Activated CD4-positive, alpha-beta T cell treated with anti-CD3 and anti-CD28 coated beads for 48 hours (primary cell): ENCODE measurements around the gene BLOC1S3.

Experiments
- DNase-seq: peaks from one replicate; pipeline ENCODE4 v3.0.0-alpha.2; 2020

BLOC1S3 gene

DNA sequence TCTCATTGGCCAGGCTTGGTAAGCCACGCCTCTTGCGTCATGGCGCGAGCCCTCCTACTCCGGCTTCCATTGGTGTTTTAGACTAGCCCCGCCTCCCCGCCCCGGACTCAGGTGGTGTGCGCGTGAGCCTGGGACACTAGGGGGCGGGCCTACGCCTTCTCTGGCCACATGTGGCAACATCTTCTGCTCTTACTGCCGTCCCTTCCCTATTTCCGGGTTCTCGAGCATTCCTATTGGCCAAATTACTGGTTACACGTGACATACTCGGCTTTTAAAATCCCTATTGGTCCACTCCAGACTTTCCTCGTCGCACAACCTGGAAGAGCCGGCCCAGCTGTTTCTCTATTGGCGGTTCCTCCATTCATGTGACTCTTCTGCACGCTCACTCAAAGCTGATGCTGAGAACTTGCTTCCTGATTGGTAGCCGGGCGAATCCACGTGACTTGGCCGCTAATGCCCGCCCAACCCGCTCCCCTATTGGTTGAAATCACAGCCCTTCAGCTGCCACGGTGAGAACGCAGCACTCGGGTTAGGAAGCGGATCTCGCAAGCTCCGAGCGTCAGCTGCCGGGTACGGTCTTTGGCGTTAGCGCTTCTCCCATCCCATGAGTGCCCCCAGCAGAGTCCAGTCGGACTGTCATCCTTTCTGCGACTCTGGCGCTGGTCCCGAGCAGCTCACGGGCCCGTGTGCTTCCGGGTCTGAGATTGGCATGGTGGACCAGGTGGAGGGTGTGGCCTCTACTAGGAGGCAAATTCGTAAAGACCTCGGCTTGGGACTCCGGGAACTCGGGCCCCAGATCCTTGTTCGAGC, at the start of gene BLOC1S3:
BLOC1S3 (plus strand) TSS at position 523 of the 810 bp plus-strand sequence. CDS start 513 bp downstream, outside the sequence.
- peak; percentile 100 for DNase-seq

DNA sequence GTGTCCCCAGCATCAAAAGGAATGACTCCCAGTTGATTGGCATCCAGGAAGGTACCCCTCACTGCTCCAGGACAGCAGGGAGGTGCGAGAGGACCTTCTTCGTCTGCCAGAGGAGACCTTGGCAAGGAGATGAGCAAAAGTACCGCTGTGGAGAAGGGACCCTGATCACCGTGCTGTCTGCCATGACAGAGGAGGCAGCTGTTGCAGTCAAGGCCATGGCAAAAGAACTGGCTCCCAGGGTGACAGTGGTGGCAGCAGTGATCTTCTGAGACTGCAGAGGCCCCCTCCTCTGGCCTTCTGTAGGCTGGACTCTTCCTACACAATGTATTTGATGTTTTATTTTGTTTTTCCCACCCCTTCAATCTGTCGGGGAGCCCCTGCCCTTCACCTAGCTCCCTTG, 49.8 kb upstream of the BLOC1S3 start:
- no peak for DNase-seq

GRCh38 chr19:45130236-45130635, 48.3 kb upstream of the BLOC1S3 start:
- DNase-seq = no peak

DNA sequence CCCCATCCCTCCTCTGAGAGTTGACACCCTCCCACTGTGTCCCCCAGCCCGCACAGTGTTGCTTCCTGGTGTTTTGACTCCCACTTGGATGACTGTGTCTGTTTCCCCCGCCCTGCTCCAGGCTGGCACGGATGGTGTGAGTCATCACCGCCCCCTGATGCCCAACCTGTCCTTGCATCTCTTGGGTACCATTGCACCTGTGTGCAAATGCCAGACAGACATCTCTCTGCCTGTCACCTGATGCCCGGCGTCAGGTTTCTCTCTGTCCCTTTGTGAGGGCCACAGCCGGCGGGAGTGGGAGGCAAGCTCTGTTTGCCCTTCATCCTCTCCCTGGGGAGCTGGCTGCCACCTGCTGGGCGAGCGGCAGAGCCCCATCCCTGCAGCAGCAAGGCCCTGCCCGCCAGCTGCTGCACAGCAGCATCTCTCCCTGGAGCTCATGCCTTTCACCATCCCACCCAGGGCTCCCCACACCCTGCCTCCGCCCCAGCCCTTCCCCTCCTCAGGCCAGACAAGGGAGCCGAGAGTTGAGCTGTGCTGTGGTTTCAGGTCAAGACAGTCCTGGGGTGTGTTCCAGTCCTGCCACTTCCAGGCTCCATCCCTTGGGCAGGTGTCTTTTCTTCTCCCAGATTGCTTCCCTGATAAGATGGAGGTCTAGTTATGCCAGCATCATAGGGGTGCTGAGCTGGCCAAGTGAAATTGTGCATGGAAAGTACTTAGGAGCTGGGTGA, 47.5 kb upstream of the BLOC1S3 start:
- peak; percentile 31 for DNase-seq

DNA sequence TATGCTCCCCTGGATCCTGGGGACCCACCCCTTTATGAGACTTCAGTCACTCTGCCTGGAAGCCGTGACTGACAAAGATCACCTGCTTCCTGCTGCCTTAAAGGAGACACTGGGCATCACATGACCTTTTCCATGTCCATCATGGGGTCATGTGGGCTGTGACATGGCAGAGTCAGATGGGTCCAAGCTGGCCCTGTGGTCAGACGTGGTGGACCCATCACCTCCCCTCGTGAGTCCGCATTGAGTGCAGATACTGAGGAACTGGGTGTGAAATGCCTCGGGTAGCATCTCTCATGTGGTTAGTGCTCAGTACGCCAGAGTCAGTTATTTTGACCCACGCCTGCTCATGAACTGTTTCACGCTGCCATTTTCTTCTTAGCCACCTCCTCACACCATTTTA, 44.9 kb upstream of the BLOC1S3 start:
- no peak for DNase-seq

GRCh38 chr19:45135176-45135885, 43.3 kb upstream of the BLOC1S3 start:
- no peak for DNase-seq

GRCh38 chr19:45136507-45137178, 41.9 kb upstream of the BLOC1S3 start:
- DNase-seq = no peak

DNA sequence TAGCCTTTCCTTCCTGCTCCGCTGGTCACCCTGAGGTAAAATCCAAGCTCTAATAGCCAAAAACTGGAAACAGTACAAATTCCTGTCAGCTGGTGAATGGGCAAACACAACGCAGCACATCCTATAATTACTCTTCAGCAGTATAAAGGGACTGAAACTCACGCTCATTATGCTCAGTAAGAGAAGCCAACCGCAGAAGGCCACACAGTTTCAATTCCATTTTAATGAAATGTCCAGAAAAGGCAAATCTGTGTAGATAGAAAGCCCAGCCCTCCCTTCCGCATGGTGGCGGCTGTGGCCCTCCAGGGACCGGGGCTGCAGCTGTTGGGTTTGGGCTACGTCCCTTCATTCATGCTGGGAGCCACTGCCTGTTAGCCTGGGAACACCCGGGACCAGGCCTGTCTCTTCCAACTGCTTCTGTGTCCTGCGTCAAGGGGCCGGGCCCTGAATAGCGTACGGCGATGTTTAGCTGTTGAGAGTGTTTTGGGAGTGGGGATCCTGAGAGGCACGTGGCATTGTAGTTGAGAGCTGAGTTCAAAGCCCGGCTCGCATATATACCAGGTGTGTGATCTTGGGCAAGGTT, 41.3 kb upstream of the BLOC1S3 start:
- DNase-seq = no peak

- DNase-seq = no peak
Measured at GRCh38 chr19:45138303-45138751, 40.3 kb upstream of the BLOC1S3 start.

GRCh38 chr19:45139286-45140143, 39.1 kb upstream of the BLOC1S3 start:
- no peak for DNase-seq

GRCh38 chr19:45140144-45140503, 38.5 kb upstream of the BLOC1S3 start:
- no peak for DNase-seq

GRCh38 chr19:45140533-45140932, 38.1 kb upstream of the BLOC1S3 start:
- DNase-seq = no peak

- DNase-seq = no peak
Measured at GRCh38 chr19:45141203-45141900, 37.2 kb upstream of the BLOC1S3 start.

GRCh38 chr19:45142016-45142725, 36.4 kb upstream of the BLOC1S3 start:
- DNase-seq = no peak

DNA sequence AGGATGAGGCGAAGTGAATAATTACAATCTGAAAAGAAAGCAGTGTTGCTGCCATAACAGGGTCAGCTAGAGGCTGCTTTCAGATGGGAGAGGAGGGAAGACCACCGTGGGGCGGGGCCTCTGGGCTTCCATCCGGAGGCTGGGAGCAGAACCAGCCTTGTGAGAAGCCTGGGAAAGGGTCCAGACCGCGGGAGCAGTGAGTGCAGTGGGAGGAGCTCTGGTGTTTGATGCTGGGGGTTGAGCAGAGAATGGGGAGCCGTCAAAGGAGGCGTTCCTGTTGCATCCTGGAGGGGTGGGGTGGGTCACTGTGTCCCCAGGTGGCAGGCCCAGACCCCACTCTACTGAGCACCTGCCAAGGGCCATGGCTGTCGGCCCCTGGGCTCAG, 35.9 kb upstream of the BLOC1S3 start:
- no peak for DNase-seq

DNA sequence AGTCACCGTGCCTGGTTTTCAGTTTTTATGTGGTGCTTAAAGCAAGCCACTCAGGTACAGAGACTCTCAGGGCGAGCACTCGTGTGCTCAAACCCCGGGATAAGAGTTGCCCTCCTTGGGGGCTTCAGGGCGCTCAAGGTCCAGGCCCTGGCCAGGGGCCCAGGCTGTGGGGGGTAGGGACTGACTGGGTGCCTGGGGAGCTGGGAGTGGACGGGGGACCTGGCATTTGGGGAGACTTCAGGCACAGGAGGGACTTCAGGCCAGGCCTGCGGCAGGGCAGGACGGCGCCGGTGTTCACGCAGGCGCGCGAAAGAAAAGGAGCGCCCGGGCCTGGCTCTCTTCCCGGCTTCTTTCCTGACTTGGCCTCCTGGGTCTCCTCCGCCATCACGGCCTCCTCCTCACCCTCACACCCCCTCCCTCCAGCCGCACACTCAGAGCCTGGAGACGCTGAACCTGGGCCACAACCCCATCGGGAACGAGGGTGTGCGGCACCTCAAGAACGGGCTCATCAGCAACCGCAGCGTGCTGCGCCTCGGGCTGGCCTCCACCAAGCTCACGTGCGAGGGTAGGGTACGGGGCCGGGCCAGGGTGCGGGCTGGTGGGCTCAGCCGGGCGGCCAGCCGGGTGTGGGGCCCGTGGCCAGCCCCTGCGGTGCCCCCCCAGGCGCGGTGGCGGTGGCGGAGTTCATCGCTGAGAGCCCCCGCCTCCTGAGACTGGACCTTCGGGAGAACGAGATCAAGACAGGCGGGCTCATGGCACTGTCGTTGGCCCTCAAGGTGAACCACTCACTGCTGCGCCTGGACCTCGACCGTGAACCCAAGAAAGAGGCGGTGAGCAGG, 33.9 kb upstream of the BLOC1S3 start:
- DNase-seq = no peak

DNA sequence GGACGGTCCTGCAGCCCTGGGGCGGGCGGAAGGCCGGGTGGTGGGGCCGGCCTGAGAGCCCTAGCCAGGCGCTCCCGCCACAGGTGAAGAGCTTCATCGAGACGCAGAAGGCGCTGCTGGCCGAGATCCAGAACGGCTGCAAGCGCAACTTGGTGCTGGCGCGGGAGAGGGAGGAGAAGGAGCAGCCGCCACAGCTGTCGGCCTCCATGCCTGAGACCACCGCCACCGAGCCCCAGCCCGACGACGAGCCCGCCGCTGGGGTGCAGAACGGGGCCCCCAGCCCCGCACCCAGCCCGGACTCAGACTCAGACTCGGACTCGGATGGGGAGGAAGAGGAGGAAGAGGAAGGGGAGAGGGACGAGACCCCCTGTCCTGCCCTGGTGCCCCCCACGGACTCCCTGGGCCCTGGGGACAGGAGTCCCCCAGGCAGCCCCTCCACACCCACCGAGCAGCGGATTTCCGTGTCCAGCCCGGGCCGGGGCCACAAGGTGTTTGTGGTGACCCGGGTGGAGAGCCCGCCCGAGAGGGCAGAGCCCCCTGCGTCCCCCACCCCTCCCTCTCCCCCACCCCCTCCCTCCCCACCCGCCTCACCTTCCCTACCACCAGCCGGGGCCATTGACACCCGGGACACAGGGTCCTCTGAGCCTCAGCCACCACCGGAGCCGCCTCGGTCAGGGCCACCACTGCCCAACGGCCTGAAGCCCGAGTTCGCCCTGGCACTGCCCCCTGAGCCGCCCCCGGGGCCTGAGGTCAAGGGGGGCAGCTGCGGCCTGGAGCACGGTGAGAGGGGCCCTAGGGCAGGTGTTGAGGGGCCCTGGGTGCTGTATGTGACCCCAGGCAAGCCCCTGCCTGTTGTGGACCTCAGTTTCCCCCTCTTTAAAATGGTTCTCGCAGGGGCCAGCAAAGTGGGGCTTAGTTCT, 33.1 kb upstream of the BLOC1S3 start:
- no peak for DNase-seq

- no peak for DNase-seq
Measured at GRCh38 chr19:45146251-45146650, 32.3 kb upstream of the BLOC1S3 start.
